CD4-positive, alpha-beta T cell (primary cell): ENCODE results near the gene ASXL2. TPM values are rescaled to one million over a fixed set of nuclear protein-coding genes. Genes with fewer than 3 reads are reported as not detected.
"Not testable (repeated sequence)": the region's sequence is repeated elsewhere in the genome, so short reads cannot be mapped to it uniquely, and the experiment has no call there.

Source experiments
- ATAC-seq: fragments of 200-7000 bp; cut with Tn5 transposase; one replicate; pipeline ENCODE4 v1.10.0; 2022; ENCODE audit warnings: mild to moderate bottlenecking; ENCODE audit not compliant: poor library complexity
- CTCF ChIA-PET: fragments of 350-600 bp; sonication (Branson Sonifier 250); formaldehyde crosslinking; loops from one replicate; lab custom pipeline; 2021; ENCODE audit warnings: antibody characterized with exemption, inconsistent platforms; lab: Charles Lee
- POLR2A ChIA-PET: fragments of 350-600 bp; sonication (Branson Sonifier 250); formaldehyde crosslinking; loops from one replicate; lab custom pipeline; 2021; ENCODE audit warnings: antibody characterized with exemption, inconsistent platforms; lab: Charles Lee
- DNase-seq, 14 experiments: peaks; one replicate each; pipeline ENCODE4 v3.0.0-alpha.2; 2013 to 2020; ENCODE audit warnings: mixed read lengths in 2 of 14
- H3K27ac ChIP-seq, 2 donors: one replicate each; pipeline versions ENCODE4 v1.5.1 to v1.7.0; 2013; ENCODE audit warnings: low read length in 2 of 2, low read depth in 1 of 2, mild to moderate bottlenecking in 1 of 2
- H3K27me3 ChIP-seq, 2 experiments: 1 replicate in 1 of 2; 2 replicates in 1 of 2; pipeline versions ENCODE4 v1.6.1 to v1.7.0; 2013; ENCODE audit warnings: low read length in 2 of 2, control low read depth in 1 of 2, mild to moderate bottlenecking in 1 of 2, moderate library complexity in 1 of 2; ENCODE audit not compliant: insufficient read depth in 2 of 2, control insufficient read depth in 1 of 2
- H3K36me3 ChIP-seq: one replicate; pipeline ENCODE4 v1.6.1; 2013; ENCODE audit warnings: low read length, control low read depth; ENCODE audit not compliant: insufficient read depth
- H3K4me1 ChIP-seq: one replicate; pipeline ENCODE4 v1.6.1; 2013; ENCODE audit warnings: low read length, control low read depth; ENCODE audit not compliant: insufficient read depth
- H3K4me3 ChIP-seq: one replicate; pipeline ENCODE4 v1.5.1; 2013; ENCODE audit warnings: mild to moderate bottlenecking, low read length, moderate library complexity
- H3K9me3 ChIP-seq, 2 experiments: 1 replicate in 1 of 2; 2 replicates in 1 of 2; pipeline versions ENCODE4 v1.6.1 to v1.7.0; 2013; ENCODE audit warnings: low read length in 2 of 2, mild to moderate bottlenecking in 2 of 2, control low read depth in 1 of 2, moderate library complexity in 1 of 2; ENCODE audit not compliant: control insufficient read depth in 1 of 2, insufficient read depth in 1 of 2
- H3K27ac Mint-ChIP-seq: one replicate; pipeline ENCODE4 v1.8.0; 2020; ENCODE audit warnings: mixed read lengths
- H3K27me3 Mint-ChIP-seq: one replicate; pipeline ENCODE4 v1.8.0; 2021; ENCODE audit warnings: mixed read lengths
- H3K36me3 Mint-ChIP-seq: one replicate; pipeline ENCODE4 v1.8.0; 2021; ENCODE audit warnings: low read depth, mixed read lengths
- H3K4me1 Mint-ChIP-seq: one replicate; pipeline ENCODE4 v1.8.0; 2021; ENCODE audit warnings: low read depth, mixed read lengths
- H3K4me3 Mint-ChIP-seq: one replicate; pipeline ENCODE4 v1.8.0; 2020; ENCODE audit warnings: mild to moderate bottlenecking, mixed read lengths
- H3K9me3 Mint-ChIP-seq: one replicate; pipeline ENCODE4 v1.8.0; 2020; ENCODE audit warnings: mixed read lengths
- intact Hi-C, 2 experiments: fragments of 100-400 bp; cut with DNase I in 1 of 2; cut with micrococcal nuclease in 1 of 2; formaldehyde crosslinking; loops; one replicate each; pipeline versions ENCODE4 v1.15.1 to v1.9.0; 2023 to 2025; cut with DNase I, micrococcal nuclease
- total RNA-seq, 174 experiments: library from RNA in 2 of 174; stranded (reverse) in 2 of 174; gene quantifications; one replicate each; pipeline ENCODE4 v1.2.3 and lab custom pipeline; 2021 to 2026
- TF ChIP-seq, protein P1 (sequence below): fragments of 200-600 bp; IDR thresholded peaks from one replicate; pipeline ENCODE4 v1.8.0; 2022; ENCODE audit warnings: antibody characterized with exemption, mild to moderate bottlenecking

The ASXL2 gene
- total RNA-seq, 2 experiments from 2014 or later, result 15.1 to 17.2 TPM

DNA sequence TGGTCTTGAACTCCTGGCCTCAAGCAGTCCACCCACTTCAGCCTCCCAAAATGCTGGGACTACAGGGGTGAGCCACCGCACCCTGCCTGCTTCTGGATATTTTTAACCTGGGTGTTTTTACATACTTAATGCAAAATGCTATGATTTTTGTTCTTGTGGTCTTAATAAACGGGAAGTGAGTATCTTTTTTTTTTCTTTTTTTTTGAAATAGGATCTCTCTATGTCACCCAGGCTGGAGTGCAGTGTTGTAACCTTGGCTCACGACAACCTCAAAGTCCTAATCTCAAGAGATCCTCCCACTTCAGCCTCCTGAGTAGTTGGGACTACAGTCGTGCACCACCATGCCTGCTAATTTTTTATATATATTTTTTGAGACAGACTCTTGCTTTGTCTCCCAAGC is 19.2 kb upstream of the ASXL2 start:
- Histone ChIP-seq H3K27ac (no peak overlapping the region), H3K36me3 (no peaks in the 10 kb centered on the region), H3K27me3 (no peaks in the 10 kb centered on the region), H3K9me3 (no peaks in the 10 kb centered on the region), H3K4me3 (no peak overlapping the region), H3K4me1 (no peaks in the 10 kb centered on the region)
- CTCF ChIA-PET, result no interaction called here
- Mint-ChIP-seq H3K27ac (no peak overlapping the region), H3K4me3 (no peak overlapping the region), H3K4me1 (no peaks in the 10 kb centered on the region), H3K36me3 (no peaks in the 10 kb centered on the region), H3K9me3 (no peaks in the 10 kb centered on the region), H3K27me3 (no peaks in the 10 kb centered on the region)
- intact Hi-C loops, result no loop called here
- POLR2A ChIA-PET, result no interaction called here
- TF ChIP-seq, protein P1, sequence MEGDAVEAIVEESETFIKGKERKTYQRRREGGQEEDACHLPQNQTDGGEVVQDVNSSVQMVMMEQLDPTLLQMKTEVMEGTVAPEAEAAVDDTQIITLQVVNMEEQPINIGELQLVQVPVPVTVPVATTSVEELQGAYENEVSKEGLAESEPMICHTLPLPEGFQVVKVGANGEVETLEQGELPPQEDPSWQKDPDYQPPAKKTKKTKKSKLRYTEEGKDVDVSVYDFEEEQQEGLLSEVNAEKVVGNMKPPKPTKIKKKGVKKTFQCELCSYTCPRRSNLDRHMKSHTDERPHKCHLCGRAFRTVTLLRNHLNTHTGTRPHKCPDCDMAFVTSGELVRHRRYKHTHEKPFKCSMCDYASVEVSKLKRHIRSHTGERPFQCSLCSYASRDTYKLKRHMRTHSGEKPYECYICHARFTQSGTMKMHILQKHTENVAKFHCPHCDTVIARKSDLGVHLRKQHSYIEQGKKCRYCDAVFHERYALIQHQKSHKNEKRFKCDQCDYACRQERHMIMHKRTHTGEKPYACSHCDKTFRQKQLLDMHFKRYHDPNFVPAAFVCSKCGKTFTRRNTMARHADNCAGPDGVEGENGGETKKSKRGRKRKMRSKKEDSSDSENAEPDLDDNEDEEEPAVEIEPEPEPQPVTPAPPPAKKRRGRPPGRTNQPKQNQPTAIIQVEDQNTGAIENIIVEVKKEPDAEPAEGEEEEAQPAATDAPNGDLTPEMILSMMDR, result no peak
- DNase-seq (no peak), ATAC-seq (no peak)

DNA sequence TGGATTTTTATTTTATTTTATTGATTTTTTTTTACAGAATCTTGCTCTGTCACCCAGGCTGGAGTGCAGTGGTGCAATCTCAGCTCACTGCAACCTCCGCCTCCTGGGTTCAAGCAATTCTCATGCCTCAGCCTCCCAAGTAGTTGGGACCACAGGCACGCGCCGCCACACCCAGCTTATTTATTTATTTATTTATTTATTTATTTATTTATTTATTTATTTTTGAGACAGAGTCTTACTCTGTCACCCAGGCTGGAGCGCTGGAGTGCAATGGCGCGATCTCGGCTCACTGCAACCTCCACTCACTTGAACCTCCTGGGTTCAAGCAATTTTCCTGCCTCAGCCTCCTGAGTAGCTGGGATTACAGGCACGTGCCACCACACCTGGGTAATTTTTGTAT is 18.0 kb upstream of the ASXL2 start:
- H3K27me3 ChIP-seq, H3K4me3 Mint-ChIP-seq, H3K4me3 ChIP-seq, H3K4me1 Mint-ChIP-seq, POLR2A ChIA-PET, H3K9me3 Mint-ChIP-seq, H3K27me3 Mint-ChIP-seq, CTCF ChIA-PET, H3K36me3 Mint-ChIP-seq, ATAC-seq, H3K36me3 ChIP-seq, intact Hi-C loops, H3K27ac Mint-ChIP-seq, H3K4me1 ChIP-seq, H3K27ac ChIP-seq, H3K9me3 ChIP-seq, DNase-seq: not testable (repeated sequence)

DNA sequence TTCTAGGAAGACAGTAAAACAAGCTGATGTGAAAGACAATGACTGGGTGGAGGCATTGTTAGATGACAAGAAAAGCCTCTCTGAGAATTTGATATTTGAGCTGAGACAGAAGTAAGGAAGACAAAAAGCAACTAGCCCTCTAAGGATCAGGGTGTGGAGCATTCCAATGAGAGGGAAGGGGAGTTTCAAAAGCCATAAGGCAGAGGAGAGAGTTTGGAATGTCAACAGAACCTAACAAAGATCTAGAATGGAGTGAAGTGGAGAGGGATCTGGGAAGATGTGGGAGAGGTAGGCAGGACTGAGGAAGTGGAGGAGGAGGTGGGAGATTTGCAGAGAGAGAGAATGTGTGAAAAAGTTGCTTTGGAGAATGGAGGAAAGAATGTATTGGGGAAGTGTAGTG is 17.3 kb upstream of the ASXL2 start:
- no peak for ATAC-seq
- intact Hi-C loops, result no loop called here
- no peaks in the 10 kb centered on the region for H3K9me3 Mint-ChIP-seq

DNA sequence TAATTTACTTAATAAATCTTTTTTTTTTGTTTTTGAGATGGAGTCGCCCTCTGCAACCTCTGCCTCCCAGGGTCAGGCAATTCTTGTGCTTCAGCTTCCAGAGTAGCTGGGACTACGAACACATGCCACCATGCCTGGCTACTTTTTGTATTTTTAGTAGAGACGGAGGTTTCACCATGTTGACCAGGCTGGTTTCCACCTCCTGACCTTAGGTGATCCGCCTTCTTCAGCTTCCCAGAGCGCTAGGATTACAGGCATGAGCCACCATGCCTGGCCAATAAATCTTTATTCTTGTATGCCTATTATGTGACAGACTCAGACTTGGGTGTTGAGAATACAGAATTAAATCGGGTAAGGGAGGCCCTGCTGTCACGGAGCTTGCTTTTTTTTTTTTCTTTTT is 16.7 kb upstream of the ASXL2 start:
- ChIA-PET POLR2A (interaction anchor here (0.6 kb wide), 2 partner anchors 68 to 124 kb away, joined by 3 to 5 read pairs; no protein-coding TSS in a partner anchor), CTCF (no interaction called here)
- H3K27ac ChIP-seq, result no peak overlapping the region
- Mint-ChIP-seq H3K9me3 (no peaks in the 10 kb centered on the region), H3K27ac (no peak overlapping the region), H3K36me3 (no peaks in the 10 kb centered on the region), H3K4me3 (no peak overlapping the region), H3K27me3 (no peaks in the 10 kb centered on the region), H3K4me1 (no peaks in the 10 kb centered on the region)
- TF ChIP-seq, protein P1, result no peak
- no peak overlapping the region for H3K4me3 ChIP-seq
- ATAC-seq (no peak), DNase-seq (no peak)
- intact Hi-C loops, result no loop called here
- H3K27me3 ChIP-seq, result no peaks in the 10 kb centered on the region
- H3K9me3 ChIP-seq, result no peaks in the 10 kb centered on the region
- no peaks in the 10 kb centered on the region for H3K4me1 ChIP-seq
- H3K36me3 ChIP-seq, result no peaks in the 10 kb centered on the region

More for the DNA sequence above, 17.3 kb upstream of the ASXL2 start:
- Mint-ChIP-seq H3K27me3 (no peaks in the 10 kb centered on the region), H3K4me3 (no peak overlapping the region), H3K27ac (no peak overlapping the region), H3K4me1 (no peaks in the 10 kb centered on the region), H3K36me3 (no peaks in the 10 kb centered on the region)
- H3K4me3 ChIP-seq, result no peak overlapping the region
- no peak for DNase-seq
- TF ChIP-seq, protein P1, result no peak
- no peaks in the 10 kb centered on the region for H3K36me3 ChIP-seq
- H3K9me3 ChIP-seq, result no peaks in the 10 kb centered on the region
- ChIA-PET CTCF (no interaction called here), POLR2A (interaction anchor here (0.6 kb wide), 1 partner anchor 69 kb away, joined by 5 read pairs; no protein-coding TSS in a partner anchor)
- H3K4me1 ChIP-seq, result no peaks in the 10 kb centered on the region
- H3K27ac ChIP-seq, result no peak overlapping the region
- no peaks in the 10 kb centered on the region for H3K27me3 ChIP-seq
